TTC549 (cell line): Measurements from ENCODE around the gene NDRG3.
"Not testable (repeated sequence)": the region's sequence is repeated elsewhere in the genome, so short reads cannot be mapped to it uniquely, and the experiment has no call there.

ENCODE experiments used
- FAIRE-seq: peaks from 2 replicates; lab custom pipeline; 2012; peaks lifted over from hg19 to GRCh38; lab: Jason Lieb, UNC

The NDRG3 gene

DNA sequence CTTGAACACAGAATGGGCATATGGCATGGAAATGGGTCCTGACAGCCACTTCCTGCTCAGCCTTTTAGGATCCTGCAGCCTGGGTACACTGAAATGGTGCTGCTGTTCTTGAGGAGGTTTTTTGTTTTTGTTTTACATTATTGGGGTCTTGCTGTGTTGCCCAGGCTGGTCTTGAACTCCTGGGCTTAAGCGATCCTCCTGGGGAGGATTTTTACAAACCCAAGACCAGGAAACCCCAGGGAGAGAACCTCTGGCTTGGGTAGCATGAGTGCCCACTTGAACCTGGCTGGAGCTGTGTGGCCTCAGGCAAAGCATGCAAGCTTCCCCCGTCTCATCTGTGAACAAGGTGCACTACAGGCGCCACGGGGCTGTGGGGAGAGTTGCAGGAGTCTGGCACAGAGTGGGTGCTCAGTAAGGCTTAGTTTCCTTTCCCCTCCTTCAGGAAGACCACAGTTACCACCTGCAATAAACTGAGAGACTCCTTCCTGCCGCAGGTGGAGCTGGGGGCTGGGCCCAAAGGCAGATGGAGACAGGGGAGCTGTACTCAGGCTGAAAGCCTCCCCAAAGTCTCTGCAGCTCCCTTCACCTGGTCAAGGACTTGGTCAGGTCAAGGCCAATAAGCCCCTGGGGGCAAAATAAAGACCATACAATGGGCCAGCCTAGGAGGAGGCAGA, 101.7 kb downstream of the NDRG3 start:
- FAIRE-seq = no peak

DNA sequence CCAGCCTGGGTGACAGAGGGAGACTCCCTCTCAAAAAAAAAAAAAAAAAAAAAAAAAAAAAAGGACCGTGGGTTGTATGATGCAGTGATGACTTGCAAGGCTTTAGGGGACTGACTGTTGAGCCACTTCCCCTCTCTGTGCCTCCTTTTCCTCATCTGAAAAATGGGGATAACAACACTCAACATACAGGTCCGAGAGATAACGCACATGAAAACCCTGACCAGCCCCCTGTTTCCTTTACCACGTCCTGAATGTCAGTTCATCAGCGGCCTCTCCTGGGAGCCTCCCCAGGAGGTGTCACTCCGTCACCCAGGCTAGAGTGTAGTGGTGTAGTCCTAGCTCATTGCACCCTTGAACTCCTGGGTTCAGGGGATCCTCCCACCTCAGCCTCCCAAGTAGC, 103.8 kb downstream of the NDRG3 start:
- no peak for FAIRE-seq

DNA sequence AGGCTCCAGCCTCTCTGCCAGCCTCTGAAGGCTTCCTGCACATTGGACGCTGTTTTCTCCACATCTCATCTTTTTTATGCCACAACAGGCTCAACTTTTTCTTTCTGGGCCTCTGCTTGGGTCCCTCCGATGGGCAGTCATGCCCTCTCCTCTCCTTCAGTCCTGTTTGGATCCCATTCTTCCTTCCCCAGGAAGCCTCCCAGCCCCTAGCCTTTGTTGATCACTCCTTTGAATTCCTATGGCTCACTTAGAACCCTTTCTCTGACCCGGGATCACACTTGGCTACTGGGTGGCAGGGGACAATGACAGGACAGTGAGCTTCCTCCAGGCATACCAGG, 104.4 kb downstream of the NDRG3 start:
- no peak for FAIRE-seq

DNA sequence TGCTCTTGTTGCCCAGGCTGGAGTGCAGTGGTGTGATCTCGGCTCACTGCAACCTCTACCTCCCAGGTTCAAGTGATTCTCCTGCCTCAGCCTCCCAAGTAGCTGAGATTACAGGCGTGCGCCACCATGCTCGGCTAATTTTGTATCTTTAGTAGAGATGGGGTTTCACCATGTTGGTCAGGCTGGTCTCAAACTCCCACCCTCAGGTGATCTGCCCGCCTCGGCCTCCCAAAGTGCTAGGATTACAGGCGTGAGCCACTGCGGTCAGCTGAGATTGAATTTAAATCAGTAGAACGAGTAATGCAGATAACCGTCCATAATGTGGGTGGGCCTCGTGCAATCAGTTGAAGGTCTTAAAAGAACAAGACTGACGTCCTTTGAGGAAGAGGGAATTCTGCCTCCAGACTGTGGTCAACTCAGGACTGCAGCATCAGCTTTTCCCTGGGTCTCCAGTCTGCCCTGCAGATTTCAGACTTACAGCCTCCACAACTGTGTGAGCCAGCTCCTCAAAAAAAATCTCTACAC, 107.0 kb downstream of the NDRG3 start:
- not testable (repeated sequence) for FAIRE-seq

DNA sequence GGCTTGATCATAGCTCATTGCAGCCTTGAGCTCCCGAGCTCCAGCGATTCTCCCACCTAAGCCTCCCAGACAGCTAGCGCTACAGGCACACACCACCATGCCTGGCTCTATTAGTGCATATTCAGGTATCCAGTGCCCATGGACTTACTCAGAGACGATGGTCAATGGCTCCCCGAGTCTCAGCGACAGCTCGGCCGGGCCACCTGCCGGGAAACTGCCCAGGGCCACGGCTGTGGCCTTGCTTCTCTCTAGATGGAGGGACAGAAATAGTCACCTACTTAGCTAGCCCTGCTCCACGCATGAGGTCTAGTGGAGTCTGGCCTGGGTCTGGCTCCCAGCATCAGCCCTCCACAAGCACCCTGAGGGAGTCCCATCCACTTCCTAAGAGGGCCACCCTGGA, 111.5 kb downstream of the NDRG3 start:
- no peak for FAIRE-seq

DNA sequence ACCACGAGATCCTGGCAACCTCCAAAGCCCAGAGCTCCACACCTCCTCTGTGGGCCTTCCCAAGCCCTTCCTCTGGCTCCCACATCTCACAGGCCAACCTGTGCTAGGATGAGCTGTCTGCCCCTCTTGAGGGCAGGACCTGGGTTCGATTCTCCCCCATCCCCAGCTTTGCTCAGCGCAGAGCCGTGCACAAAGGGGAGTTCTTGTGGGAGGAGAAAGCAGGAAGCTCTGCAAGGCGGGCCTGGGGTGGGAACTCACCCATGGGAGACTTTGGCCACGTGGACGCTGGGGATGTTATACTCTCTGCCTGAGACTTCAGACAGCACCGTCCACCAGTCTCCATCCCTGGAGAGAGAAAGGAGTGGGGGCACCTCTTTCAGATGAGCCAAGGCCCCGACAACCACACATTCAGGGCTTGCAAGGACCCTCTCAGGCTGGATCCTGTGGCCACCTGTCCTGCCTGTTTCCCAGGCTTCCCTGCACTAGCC, 112.6 kb downstream of the NDRG3 start:
- FAIRE-seq = no peak

DNA sequence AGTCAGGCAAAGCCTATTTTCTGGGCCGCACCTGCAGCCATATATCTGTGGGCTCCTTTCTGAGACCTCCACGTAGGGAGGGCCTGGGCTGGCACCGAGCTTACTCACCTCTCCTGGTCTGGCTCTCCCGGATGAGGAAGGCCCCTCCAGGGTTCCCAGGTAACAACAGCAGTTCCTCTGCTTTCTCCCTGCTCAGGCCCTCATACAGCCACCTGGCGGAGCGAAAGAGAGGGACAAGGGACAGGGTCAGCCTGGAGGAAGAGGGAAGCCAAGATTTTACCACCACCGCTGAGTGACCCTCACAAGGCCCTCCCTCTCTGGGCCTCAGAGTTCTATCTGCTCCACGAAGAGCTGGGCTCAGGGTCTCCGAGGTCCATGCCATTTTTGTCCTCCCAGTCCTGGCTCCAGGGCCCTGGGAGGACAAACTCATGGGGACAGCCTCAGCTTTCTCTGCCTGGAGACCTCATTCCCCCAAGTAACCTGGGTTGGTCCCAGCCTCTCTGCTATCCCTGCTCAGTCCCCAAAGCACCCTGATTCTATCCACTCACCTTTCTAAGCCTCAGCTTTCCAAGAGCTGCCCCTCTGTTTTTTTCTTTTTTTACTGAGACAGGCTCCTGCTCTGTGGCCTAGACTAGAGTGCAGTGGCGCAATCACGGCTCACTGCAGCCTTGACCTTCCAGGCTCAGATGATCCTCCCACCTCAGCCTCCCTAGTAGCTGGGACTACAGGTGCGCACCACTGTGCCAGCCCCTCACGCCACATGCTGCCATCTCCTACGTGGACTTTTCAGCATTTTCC, 113.2 kb downstream of the NDRG3 start:
- FAIRE-seq = no peak

DNA sequence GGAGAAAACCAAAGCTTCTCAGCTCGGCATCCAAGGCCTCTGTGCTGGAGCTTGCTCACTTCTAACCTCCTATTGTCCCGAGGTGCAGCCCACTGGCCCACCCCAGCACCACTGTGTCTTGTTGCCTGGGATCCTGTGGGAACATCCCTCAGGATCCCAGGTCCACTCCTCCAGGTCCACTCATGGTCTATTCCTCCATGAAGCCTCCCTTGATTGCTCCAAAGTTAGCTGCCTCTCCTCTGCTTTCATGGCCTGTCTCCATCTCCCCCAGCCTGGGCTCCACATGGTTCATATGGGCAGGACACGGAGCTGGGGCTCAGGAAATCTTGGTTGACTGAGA, 113.8 kb downstream of the NDRG3 start:
- FAIRE-seq = no peak

DNA sequence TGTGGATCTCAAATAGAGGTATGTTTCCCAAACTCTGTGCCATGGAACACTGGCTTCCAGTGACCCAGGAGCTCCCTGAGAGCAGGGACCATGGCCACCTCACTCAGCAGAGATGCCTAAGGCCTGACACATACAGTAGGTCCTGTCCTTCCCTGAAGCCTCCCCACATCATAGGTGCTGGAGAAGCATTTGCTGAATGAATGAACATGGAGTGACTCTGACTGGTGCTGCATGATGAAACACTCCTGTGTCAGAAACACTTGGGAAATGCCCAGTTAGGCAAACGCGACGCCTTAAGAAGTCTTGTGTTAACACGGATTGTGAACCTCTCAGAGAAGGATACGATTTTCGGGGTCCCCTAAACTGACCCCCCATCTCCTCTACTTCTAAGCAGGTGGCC, 114.2 kb downstream of the NDRG3 start:
- no peak for FAIRE-seq

DNA sequence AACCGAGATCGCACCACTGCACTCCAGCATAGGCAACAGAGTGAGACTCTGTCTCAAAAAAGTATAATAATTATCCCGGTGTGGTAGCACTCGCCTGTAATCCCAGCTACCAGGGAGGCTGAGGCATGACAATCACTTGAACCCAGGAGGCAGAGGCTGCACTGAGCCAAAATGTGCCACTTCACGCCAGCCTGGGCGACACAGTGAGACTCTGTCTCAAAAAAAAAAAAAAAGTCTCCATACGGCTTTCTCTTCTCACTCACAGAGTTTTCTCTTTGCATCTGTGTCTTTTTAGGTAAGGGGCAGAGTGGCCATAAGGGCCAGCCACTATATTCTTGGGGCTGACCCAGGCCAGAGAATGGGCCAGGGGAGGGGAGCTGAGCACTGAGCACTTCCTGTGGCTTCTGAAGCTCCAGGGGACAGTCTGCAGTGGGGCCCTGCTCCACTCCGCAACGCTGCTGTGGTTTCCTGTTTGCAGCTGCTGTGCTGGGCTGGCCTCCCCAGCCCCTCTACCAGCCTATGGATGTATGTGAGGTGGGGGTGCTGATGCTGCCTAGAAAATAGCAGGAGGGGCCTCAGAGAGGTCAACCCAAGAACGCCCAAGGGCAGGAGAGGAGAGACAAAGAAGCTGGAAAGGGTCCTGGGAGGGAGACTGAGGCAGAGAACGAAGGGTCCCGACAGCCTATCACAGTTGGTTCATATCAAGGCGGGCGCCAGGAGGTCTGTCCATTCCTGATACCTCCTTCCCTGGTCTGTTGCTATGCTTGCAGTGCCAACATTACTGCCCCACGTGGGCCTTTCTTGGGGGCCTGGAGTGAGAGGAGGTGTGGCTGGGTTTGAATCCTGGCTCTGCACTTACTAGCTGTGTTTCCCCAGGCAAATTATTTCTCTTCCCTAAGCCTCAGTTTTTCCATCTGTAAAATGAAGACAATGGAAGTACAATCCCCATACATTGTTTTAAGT, 115.9 kb downstream of the NDRG3 start:
- no peak for FAIRE-seq

DNA sequence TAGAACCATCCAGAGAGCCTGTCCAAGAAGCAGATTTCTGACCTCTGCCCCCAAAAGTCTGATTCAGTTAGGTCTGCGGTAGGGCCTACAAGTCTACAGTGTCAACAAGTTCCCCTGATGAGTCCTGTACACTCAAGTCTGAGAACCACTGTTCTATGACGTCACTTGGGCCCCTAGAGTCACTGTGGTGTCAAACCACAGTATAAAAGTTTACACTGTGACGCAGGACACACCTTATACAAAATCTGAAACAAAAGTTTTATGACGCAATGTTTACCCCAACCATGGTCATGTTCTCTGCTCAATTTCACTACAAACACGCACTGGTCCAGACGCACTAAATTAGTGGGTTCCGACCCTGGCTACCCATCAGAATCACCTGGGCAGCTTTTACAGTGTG, 117.8 kb downstream of the NDRG3 start:
- FAIRE-seq = no peak

DNA sequence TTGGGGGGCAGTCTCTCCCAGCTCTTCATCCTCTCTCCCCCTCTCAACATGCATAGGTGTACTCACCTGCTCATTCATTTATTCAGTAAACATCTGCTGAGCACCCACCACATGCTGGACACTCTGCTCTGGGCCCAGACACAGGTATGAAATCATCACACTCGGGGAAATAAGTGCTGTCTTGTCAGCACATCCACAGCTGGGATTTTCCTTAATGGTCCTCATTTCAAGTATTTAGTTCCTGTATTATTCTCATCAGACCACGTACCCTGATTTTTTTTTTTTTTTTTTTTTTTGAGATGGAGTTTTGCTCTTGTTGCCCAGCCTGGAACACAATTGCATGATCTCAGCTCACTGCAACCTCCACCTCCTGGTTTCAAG, 121.0 kb downstream of the NDRG3 start:
- FAIRE-seq = no peak

DNA sequence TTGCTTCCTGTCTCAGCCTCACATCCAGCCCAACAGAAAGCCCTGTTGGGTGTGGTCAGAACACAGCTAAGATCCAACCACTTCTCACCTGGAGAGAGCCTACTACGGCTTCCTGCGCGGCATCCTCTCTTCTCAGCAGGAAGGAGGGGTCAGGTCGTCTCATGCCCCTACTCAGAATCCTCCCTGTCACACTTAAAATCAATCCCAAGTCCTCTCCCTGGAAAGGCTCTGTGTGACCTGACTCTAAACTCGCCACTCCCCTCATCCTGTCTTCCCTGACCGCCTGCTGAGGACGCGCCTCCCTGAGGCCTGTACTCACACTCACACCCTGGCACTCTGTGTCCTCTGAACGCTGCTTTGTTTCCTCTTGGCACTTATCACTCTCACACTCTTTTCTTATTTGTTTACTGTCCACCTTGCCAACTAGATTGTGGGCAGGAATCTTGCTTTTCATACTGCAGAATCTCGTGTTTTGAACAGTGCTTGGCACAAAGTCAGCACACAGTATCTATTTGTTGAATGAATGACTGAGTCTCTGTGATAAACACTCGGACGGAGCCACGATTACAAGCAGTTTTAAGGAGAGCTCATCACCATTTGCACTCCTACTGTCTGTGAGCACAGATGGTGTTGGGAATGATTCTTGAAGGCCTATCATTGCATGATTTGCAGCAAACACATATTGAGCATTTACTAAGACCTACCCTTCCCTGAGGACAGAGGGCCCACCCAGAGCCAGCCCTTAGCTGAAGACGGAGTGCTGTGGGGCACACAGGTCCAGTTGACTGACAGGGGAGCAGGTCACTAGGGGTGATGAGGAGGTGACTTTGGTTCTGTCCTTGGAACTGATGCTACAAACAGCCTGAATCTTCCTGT, 121.6 kb downstream of the NDRG3 start:
- no peak for FAIRE-seq

DNA sequence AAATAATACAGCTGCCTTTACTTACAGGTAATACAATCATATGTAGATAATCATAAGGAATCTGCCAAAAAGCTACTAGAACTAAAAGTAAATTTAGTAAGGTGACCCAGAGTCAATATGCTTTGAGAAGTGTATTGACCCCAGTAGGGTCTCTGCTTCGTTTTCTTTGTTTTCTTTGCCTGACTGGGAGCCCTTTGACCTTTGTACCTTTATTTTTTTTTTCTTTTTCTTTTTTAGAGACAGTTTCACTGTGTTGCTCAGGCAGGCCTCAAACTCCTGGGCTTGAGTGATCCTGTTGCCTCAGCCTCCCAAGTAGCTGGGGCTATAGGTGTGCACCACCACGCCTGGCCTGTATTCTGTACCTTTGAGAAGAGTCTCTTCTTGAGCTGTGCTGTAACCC, 122.4 kb downstream of the NDRG3 start:
- FAIRE-seq = no peak

DNA sequence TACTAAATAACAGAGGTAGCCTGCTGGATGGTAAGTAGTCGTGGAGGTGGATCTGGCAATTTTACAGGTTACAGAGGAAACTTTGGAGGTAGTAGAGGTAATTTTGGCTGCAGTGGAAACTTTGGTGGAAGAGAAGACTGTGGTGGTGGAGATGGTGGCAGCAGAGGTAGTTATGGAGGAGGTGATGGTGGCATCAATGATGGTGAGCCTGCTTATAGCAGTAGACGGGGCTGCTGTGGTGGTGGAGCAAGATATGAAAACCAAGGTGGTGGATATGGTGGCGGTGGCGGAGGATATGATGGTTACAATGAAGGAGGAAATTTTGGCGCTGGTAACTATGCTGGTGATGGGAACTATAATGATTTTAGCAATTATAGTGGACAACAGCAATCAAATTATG, 125.0 kb downstream of the NDRG3 start:
- FAIRE-seq = no peak

DNA sequence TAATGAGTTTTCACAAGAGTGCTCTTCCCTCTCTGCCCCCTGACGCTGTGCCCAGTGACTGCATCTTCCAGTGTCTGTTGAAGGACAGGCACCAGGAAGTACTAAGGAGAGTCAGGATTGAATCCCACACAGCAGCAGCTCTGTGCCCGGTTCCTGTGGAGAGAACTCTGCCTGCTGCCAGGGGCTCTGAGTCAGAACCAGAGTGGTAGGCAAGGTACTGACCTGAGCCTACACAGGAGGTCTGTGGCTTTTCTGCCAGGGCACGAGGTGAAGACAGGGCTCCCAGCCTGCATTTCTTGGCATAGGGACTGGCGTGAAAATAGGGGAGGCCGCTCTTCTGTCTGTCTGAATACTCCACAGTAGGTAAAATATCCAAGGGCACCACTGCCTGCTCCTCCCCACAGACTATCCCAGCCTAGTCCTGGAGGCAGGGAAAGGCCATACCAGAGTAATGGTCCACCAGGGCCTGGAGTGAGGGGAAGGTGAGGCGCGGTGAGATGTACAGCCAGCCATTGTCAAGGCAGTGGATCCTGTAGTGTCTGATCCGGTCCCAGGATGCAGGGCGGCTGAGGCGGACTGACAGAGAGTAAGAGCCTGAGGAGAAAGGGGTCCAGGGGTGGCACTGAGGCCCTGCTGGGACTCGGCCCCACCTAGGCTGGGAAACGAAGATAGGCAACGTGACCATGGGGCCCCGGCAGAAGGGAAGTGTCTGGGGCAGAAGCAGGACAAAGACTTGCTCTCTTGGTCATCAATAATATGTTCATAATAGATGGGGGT, 130.9 kb downstream of the NDRG3 start:
- no peak for FAIRE-seq

DNA sequence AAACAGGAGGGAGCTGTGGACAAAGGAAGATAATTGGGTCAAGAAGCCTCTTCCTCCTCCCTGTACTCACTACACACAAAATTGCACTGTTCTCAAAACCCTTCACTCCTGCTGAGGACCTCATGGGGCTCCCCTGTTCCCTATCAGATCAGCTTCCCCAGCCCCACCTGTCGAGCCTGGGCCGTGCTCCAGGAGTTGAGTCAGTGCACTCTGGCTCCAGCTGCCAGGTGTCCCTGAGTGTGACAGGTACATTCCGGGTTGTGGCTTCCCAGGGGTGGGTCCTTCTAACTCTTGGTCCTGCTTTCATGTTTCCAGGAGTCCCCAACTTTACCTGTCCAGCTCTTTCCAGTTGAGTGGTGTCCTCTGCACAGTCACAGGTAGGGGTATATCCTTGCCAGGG, 131.9 kb downstream of the NDRG3 start:
- FAIRE-seq = no peak

DNA sequence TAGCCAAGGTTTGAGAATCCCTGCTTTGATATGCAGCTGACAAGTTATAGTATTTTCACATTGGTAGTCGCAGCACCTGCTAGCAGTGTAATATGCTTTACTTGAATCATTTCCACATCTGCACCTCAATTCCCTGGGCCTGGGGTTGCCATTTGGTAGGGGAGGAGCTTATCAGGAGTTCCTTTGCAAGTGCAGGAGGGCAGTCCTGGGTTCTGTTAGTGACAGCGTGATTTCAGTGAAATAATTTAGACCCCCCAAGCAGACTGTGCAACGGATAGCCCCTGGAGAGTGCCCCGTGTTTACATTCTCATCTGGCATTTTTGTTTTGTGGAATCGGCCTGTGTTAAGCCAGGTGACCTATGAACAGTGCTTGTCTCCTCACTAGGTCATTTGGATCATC, 134.3 kb downstream of the NDRG3 start:
- FAIRE-seq = no peak

DNA sequence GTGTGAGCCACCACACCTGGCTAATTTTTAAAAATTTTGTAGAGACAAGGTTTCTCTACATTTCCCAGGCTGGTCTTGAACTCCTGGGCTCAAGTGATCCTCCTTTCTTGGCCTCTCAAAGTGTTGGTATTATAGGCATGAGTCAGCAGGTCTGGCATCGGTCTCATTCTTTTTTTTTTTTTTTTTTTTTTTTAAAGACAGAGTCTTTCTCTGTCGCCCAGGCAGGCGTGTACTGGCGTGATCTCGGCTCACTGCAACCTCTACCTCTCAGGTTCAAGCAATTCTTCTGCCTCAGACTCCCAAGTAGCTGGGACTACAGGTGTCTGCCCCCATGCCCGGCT, 137.5 kb downstream of the NDRG3 start:
- FAIRE-seq = not testable (repeated sequence)

DNA sequence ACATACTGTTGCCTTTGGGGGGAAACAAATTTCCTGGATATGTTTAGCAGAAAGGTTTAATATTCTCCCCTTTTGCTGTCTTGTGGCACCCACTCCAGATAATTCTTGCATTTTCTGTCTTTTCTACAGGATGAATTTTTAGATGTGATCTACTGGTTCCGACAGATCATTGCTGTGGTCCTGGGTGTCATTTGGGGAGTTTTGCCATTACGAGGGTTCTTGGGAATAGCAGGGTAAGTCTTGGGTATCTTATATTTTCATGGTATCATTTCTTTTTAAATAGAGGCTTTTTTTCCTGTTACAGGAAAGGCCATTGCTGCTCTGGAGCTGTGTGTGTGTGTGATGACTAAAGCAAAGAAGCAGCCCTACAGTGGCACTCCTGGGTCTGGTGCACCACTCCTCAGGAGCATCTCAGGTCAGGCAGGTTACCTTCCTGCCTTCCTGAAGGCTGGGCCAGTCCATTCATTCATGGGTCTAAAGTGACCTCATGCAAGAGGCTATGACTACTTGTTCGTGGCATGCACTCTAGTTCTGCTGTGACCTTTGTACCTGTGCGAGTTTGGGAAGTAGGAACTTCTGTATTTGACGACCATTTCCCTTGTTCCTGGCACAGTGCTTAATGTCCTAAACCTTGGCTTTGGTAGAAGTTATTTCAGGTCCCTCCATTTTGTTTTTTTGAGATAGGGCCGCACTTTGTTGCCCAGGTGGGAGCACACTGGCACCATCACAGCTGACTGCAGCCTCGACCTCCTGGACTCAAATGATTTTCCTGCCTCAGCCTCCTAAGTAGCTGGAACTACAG, 138.1 kb downstream of the NDRG3 start:
- FAIRE-seq = no peak
